Keratinocyte (primary cell): ENCODE data around the gene PRRT3.

Experiments used
- EZH2 ChIP-seq: IDR thresholded peaks from one replicate; pipeline ENCODE4 v1.6.1; 2012; ENCODE audit warnings: inconsistent platforms, mild to moderate bottlenecking, low read length, moderate library complexity
- TF ChIP-seq, protein P1 (sequence below), 3 experiments: IDR thresholded peaks in 1 of 3; conservative IDR thresholded peaks in 1 of 3; optimal IDR thresholded peaks in 1 of 3; 2 replicates in 2 of 3; 3 replicates in 1 of 3; pipeline versions ENCODE3 to v1.5.1; 2011; ENCODE audit warnings: low read length in 3 of 3, mild to moderate bottlenecking in 3 of 3, moderate library complexity in 2 of 3, control low read depth in 1 of 3, inconsistent platforms in 1 of 3; ENCODE audit not compliant: insufficient read depth in 2 of 3; ENCODE audit errors: extremely low read depth in 1 of 3

GRCh38 chr3:9928158-9928557, 24.1 kb downstream of the PRRT3 start:
- TF ChIP-seq EZH2 = no peak
- TF ChIP-seq, protein P1, sequence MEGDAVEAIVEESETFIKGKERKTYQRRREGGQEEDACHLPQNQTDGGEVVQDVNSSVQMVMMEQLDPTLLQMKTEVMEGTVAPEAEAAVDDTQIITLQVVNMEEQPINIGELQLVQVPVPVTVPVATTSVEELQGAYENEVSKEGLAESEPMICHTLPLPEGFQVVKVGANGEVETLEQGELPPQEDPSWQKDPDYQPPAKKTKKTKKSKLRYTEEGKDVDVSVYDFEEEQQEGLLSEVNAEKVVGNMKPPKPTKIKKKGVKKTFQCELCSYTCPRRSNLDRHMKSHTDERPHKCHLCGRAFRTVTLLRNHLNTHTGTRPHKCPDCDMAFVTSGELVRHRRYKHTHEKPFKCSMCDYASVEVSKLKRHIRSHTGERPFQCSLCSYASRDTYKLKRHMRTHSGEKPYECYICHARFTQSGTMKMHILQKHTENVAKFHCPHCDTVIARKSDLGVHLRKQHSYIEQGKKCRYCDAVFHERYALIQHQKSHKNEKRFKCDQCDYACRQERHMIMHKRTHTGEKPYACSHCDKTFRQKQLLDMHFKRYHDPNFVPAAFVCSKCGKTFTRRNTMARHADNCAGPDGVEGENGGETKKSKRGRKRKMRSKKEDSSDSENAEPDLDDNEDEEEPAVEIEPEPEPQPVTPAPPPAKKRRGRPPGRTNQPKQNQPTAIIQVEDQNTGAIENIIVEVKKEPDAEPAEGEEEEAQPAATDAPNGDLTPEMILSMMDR (optimal IDR thresholded peaks at IDR 0.05 in 1 of 3, IDR thresholded peaks at IDR 0.05 in 1 of 3, conservative IDR thresholded peaks at IDR 0.05 in 1 of 3; ENCODE audit: extremely low read depth in 1 of 3, insufficient read depth in 2 of 3, low read length in 3 of 3) = no peak
